Measurements from ENCODE around the gene AFG1L.
"Not testable (repeated sequence)": the region's sequence is repeated elsewhere in the genome, so short reads cannot be mapped to it uniquely, and the experiment has no call there.

AFG1L gene

DNA sequence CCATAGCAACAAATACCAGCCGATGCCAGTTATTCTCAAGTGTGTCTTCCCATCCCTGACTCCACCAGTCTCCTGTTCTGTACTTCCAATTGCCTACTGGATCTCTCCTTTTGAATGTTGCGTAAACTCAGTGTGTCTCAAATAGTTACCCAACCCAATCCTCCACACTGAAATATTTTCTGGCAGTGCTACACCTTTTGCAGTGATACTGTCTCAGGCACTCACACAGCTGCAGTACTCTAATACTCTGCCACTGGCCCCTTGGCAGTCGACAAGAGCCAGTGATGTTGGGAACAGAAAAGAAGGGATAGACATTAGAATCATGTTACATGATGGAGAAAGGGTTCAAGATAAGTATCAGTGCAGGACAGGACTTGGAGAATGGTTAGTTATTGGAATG lies 234.0 kb downstream of the AFG1L start:
- no peak for DNase-seq

DNA sequence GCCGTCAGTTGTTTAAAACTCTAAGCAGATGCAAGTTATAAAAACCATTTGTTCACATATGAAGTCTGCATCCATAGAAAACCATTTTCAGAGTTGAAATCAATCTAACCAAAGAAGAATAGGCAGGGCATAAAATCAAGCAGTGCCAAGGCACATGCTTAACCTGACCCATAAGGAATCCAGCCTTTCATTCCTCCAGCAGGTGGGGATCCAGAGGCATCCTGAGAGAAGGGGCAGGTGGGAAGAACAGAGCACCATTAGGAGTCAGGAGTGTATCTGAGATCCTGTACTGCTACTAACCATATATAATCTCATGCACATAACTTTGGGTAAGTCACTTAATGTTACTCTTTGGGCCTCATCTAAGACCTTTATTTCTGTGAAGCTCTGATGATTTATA lies 236.5 kb downstream of the AFG1L start:
- no peak for DNase-seq

DNA sequence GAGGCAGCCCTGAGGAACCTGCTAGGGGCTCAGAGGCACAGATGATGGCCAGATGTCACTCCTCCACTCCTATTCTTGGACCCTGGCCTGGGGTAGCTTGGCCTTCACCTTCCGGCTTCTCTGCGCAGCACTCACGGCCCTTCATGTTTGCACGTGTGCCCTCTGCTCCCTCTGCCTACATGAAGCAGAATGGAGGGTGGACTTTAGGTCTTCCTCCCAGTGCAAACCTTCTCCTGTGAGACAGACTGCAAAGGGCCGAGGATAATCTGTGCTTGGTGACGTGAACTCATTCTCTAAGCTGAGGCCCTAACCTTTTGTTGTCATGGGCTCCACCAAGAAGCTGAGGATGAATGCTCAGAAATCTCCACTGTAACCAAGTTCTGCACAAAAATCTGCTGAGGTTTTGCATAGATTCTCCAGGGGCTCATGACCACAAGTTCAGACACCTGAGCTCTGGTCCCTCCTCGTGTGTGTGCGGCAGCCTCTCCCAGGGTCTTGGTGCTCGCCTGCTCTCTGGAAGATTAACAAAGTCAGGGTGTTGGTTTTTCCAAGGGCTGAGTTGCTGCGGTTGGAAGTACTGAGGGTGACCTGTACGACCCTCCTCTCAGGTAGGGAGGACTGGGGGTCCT lies 240.4 kb downstream of the AFG1L start:
- no peak for DNase-seq

DNA sequence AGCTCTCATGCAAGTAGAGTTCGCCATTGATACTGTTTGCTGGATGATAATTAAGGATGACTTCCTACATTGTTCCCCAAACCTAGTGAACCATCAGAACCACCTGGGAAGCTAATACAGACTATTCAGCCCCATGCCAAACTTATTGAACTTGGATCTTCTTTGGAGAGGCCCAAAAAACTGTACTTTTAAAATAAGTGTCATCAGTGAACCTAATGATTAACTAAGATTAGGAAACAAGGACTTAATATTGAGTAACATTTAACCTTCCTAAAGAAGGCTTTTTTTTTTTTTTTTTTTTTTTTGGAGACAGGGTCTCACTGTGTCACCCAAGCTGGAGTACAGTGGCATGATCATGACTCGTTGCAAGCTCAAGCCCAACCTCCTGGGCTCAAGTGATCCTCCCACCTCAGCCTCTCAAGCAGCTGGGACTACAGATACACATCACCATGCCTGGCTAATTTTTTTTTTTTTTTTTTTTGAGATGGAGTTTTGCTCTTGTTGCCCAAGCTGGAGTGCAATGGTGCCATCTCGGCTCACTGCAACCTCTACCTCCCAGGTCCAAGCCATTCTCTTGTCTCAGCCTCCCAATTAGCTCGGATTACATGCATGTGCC lies 241.2 kb downstream of the AFG1L start:
- DNase-seq = not testable (repeated sequence)

DNA sequence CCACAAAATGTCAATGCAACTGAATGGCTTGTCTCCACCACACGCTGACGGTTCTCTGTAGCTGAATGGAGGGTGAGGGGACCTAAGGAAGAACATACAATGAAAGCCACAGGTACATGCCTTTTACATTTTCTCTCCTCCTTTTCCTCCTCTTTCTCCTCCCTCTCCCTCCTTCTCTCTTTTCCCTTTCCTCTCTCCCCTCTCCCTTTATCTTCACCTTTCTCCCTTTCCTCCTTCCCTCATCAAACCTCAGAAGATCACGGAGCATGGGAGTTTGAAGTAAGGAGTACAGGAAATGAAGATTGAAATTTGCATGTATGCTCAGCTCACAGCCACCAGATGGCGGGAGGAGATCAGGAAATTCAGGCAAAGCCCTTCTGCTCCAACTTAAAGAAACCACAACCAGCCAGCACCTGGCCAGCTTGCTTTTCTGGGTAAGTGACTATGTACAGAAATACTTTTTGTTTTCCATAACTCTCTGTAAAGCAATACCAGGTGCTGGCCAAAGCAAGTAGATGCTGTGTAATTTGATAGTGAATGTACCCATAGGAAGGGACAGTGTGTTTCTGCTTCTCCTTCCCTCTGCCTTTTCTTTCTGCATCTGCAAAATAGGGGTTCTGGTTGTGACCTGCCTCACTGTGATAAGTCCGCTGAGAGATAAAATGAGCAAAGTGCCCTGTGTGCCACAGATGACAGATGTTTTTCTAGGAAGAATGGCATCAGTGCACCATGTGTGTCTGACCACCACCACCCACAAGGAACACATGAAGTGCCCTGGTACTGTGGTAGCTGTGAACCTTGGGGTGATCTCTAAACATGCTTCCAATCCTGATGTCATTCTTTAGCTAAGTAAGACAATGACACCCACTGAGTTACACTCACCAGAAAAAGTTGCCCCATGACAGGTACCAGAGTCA lies 247.2 kb downstream of the AFG1L start:
- peak; percentile 82 for DNase-seq

DNA sequence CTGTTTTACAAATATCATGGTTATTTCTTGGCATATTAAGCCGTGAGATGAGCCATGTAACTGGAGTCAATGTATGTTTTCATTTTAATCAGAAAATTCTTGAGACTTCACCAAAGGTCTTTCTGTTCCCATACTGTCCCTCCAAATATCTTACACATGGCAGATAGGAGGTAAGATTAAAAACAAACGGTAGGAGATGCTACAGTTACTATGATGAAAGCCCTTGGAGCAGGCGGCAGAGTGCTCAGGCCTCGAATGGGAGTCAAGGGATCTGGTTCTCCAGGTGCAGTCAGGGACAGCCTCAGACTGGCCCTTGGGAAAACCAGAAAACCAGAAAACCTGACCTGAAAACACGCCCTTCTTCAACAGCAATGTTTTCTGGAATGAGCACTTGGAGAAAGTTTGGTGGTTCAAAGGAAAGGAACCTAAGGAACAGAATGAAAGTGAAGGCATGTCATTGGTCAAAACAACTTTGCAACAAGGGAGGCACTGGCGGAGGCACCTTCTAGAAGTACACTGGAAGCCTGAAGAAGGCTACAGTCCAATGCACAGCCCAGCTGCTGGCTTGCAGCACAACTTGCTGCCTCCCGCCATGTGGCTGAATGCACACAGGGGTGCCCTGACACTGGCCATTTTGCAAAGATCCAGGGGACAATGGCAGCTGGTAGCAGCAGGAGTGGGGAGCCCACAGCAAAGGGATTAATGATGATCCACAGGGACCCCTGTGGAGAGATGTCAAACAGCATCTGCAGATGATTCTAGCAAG lies 248.5 kb downstream of the AFG1L start:
- DNase-seq = no peak

DNA sequence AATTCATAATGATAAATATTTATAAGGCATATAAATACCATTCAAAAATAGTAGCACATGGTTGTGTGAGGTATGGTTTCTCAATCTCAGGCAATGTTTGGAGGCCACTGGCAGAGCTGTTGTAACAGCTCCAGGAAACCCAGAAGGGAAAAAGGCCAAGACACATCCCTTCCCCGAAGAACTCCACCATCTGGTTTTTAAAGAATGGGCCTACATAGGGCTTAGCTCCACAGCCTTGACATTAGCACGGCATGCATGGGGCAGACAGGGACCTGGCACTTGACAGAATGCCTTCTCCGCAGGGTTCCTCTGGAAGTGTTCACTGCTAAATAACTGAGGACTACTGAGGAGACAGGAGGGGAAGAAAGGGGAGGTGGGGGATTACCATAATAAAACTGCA lies 249.8 kb downstream of the AFG1L start:
- no peak for DNase-seq

DNA sequence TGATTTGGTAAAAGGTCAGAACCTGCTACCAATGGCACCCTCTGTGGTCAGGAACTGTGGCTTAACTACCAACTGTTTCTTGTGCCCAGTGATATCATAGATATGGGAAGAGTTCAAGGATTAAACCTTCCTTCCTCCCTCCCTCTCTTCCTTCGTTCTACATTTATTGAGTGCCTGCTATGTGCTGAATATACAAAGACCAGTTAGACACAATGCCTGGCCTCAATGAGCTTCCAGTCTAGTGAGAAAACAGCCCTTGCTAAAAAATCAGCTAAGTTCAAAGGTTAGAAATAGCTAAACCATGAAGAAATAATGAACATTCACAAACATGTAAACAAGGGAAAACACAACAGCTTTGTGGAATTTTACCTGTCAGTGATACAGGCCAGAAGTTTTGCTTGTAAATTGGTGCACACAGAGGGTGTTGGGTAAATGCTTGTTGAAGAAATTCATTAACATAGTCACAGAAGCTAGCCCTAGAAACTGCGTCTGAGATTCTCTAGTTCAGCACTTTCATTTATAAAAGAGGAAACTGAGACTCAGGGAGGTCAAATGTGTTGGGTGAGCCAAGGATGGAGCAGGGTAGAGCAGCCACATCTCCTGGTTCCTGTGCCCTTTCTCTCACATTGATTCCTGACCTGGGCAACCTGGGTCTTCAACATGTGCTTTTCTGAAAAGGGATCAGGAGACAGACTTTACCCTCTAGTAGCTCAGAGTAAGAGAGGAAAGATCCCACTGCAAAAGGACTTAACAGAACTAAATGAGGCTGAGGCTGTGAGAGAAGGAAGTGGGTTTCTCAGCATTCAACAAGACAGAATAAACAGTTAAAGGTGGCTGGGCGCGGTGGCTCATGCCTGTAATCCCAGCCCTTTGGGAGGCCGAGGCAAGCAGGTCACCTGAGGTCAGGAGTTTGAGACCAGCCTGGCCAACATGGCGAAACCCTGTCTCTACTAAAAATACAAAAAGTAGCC lies 251.5 kb downstream of the AFG1L start:
- DNase-seq = no peak

DNA sequence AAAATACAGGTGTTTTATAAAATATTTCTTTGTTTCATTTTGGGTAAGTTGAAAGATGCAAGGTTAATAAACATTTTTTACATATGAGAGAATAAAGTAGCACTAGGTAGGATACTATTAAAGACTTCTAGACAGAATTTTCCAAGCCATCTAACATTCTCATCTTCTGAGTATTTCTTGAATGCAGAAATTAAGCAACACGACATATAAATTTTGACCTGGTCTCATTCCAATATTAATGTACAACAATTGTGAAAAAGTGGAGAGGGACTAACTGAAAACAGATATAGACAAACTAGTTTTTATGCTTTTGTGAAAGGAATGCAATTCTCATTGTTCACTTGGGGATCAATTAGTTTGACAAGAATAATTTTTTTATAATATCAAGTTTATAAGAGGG lies 254.4 kb downstream of the AFG1L start:
- DNase-seq = no peak

DNA sequence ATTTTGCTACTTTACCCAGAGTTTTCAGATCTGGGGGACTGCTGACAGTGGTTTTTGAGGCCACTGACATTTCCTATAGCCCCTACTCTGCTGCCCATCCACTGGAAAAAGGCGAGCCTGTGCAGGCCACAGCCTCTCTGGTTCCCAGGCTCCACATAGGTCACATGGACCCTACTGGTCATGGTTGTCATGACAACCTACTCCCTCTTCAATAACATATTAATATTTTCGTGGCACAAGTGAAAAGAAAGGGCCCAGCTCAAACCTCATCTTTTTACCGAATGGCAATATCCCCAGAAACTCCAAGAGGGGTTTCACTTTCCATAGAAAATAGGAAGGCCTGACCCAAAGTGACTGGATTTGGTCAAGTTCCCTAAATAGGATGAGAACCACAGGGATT lies 254.9 kb downstream of the AFG1L start:
- no peak for DNase-seq

DNA sequence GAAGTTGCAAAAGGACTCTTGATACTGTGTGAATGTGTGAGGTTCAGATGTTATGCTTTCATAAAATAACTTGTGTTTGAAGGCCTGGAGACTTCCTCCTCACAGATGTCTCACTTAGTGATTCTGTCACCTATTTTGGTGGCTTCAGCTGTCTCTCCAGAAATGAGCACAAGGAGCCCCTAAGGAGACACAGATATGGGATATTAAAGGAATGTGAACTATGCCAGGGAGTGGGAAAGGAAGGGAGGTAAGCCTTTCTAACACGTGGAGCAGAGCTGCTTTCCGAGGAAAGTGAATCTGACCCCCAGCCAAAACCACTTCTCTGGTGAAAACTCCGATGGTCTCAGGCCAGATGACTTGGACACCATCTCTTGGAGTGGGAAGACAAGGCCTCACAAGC lies 255.4 kb downstream of the AFG1L start:
- no peak for DNase-seq

DNA sequence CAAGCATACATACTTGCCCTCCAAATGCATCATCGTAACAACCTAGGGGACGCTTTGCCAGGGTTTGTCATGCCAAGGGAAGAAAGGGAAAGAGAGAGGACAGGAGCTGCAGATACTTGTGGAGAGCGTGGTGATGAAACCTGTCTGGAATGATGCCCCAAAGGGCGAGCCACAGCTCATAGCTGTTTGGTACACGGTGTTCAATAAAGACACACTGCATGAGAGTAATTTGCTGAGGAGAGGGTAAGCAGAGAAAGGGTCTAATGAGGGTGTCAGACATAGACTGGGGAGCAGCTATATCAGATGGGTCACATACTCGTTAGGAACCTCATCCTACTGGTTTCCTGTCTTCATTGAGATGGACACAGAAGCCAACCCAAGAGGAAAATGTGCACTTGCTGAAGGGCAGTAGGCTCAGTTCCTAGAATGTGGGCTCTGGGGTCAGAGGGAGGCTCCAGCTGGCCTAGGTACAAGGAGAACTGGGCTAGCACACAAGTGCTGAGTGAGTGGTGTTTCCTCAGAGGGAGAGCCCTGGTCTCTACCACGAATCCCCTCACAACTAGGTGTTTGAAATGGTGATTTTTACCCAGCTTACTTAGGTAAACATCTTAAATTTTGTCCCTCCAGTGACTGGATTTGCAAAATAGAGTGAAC lies 260.7 kb downstream of the AFG1L start:
- DNase-seq = no peak

DNA sequence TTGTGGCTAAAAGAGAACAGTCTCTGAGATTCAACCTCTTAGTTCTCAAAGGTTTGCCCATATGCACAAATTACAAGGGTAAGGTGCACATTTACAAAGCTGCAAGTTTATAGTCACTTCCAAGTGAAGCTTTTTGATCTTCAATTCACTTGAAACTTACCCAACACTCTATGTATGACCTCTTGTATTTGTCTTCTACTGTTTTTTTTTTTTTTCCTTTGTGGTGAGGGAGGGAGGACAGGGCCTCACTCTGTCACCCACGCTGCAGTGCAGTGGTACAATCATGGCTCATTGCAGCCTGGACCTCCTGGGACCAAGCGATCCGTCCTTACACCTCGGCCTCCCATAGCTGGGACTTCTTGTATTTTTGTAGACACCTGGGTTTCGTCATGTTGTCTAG lies 261.4 kb downstream of the AFG1L start:
- DNase-seq = no peak

DNA sequence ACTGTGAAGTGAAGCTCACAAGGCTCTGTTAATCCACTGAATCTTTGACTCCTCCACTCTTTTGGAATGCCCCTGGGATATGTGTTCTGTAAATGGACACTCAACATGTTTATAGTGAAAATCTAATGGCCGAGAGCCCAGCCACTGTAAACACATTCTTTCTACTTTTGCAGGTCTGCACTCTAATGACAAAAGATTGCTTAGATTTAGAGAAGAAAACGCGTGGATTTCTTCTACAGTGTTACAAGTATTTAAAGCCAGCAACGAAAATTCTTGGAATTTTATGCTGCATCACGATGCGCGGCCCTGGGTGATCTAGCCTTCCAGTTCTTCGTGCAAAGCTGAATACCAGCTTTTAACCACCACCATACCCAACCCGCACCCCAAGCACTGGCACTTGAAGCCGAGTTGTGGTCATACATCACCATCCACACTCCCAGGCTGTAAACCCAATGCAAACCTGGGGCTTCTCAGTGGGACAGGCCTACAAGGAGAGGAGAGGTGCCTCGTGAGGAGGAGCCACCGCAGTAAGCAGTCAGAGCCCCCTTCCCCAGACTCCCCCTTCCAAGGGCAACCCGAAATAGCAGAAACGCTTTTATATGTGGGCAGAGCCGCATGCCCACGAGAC lies 262.1 kb downstream of the AFG1L start:
- DNase-seq = no peak

DNA sequence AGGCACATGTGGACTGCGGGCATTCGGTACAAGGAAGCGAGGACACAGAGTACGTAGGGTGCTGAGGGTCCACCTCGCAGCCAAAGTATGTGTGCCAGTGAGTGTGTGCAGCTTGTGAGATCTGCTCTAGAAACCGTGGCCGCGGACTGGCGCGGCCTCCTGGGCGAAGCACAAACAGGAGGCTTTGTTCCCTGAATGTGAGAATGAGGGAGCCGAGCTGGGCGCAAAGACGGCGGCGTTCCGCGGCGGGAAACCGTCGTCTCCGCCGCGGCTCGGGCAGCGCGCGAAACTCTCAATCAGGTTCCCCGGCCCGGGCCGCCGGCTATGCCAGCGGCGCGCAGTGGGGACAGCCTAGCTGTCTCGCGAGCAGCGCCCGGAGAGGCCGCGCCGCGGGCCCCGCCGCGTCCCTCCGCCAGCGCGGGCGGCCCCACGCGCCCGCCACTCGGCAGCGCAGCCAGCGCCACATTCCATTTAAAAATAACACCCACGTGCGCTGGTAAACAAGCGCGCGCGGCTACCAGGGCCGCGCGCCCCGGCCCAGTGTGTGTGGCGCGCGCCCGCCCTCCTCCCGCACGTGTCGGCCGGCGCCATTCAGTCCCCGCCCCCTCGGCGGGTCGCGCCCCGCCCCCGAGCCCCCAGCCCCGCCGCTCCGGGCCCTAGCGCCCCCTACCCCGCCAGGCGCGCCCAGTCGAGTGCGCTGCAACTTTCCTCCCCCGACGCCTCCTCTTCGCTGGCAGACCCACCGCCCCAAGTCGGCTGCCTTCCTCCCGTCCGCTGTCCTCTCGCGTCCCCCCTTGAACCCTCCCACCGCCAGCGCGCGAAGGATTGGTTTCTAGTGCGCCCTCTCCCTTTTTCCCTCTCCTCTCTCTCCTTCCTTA lies 262.9 kb downstream of the AFG1L start:
- DNase-seq = peak; percentile 89

DNA sequence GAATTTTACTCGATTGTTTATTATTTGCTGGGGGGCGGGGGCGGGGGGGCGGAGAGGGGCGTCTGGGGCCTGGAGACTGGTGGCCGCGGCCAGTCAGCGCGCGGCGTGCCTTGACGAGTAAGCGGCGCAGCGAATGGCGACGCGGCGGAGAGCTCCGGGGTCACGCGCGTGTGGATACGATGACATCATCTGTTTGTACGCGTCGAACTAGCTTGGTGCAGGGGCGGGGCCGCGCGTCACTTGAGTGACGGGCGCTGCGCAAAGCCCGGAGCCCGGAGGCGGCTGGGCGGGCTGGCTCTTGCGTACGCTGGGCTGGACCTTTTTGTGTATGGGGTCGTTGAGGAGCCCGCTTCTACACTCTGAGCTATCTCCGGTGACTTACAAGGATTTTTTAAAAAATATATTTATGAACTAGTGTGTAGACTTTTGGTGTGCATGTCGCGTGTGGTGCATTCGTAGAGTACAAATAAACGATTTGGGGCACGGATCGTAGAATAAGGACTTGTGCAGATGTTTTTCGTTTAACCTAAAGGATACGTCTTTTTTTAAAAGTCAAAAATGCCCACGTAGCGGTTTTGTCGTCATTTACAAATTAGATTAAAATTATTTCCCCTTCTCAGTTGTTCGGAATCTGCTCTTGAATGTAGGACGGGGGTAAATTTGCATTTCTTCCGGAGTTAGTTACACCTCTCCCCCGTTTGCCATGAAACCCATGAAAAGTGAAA lies 263.7 kb downstream of the AFG1L start:
- peak; percentile 98 for DNase-seq

DNA sequence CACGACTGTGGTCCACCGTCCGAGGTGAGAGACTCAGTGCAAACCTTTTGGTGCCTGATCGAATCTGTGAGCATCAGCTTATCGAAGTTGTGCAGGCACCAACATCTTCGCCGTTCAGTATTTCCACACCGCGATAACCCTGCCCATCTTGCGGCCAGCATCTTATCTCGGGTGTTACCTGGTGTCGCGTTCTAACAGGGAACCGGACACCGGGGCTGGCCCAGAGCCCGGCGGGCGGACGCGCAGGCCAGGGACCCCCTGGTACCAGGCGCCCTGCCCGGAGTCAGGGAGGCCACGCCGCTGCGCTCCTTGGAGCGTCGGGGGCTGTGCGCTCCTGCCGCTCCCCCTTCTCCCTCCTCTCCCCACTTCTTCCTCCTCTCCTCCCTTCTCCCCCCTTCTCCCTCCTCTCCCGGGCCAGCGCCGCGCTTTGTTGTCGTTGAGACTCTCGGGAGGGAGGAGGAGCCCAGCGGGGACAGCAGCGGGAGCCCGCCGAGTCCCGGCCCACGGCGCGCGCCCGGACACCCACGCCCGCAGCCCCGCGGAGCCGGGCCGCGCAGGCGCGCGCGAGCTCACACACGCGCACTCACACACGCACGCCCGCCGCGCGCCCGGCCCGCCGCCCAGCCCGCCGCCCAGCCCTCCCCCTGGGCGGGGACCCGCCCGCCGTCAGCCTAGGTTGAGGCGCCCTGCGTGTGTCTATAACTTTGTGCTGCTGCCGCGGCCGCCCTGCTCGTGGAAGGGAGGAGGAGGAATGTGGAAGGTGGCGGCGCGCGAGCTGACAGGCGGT lies 264.4 kb downstream of the AFG1L start:
- peak; percentile 94 for DNase-seq

DNA sequence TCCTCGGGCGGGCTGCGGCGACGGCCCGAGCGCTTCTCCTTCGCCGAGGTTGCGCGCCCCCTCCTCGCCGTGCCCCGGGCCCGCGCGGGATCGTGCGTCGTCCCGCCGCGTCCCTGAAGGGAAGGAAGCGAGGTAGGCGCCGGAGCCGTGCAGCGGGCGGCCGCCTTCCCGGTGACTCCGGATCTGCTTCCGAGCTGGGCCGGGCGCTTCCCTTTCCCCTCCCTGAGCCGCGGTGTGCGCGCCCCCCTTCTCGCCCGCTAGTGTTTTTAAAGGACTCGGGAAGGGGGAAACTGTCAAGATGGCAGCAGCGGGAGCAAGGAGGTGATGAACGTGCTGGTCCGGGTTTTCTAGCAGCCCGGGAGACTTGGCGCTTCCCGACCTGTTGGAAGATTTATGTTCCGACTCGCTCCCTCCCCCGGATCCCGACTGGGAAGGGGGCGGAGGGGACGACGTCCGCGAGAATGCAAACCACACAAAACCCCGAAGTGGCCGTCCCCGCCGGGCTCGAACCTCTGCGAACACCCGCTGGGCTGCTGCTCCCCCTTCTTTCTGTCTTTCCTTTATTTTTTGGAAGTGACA lies 265.1 kb downstream of the AFG1L start:
- no peak for DNase-seq
